CD4-positive, alpha-beta T cell (primary cell): Measurements from ENCODE around the gene IFTAP. TPM values are rescaled to one million over a fixed set of nuclear protein-coding genes. Genes with fewer than 3 reads are reported as not detected.

Experiments
- ATAC-seq: fragments of 200-7000 bp; cut with Tn5 transposase; one replicate; pipeline ENCODE4 v1.10.0; 2022; ENCODE audit warnings: mild to moderate bottlenecking; ENCODE audit not compliant: poor library complexity
- CTCF ChIA-PET: fragments of 350-600 bp; sonication (Branson Sonifier 250); formaldehyde crosslinking; loops from one replicate; lab custom pipeline; 2021; ENCODE audit warnings: antibody characterized with exemption, inconsistent platforms; lab: Charles Lee
- POLR2A ChIA-PET: fragments of 350-600 bp; sonication (Branson Sonifier 250); formaldehyde crosslinking; loops from one replicate; lab custom pipeline; 2021; ENCODE audit warnings: antibody characterized with exemption, inconsistent platforms; lab: Charles Lee
- DNase-seq, 14 experiments: peaks; one replicate each; pipeline ENCODE4 v3.0.0-alpha.2; 2013 to 2020; ENCODE audit warnings: mixed read lengths in 2 of 14
- H3K27ac ChIP-seq, 2 donors: one replicate each; pipeline versions ENCODE4 v1.5.1 to v1.7.0; 2013; ENCODE audit warnings: low read length in 2 of 2, low read depth in 1 of 2, mild to moderate bottlenecking in 1 of 2
- H3K27me3 ChIP-seq, 2 experiments: 1 replicate in 1 of 2; 2 replicates in 1 of 2; pipeline versions ENCODE4 v1.6.1 to v1.7.0; 2013; ENCODE audit warnings: low read length in 2 of 2, control low read depth in 1 of 2, mild to moderate bottlenecking in 1 of 2, moderate library complexity in 1 of 2; ENCODE audit not compliant: insufficient read depth in 2 of 2, control insufficient read depth in 1 of 2
- H3K36me3 ChIP-seq: one replicate; pipeline ENCODE4 v1.6.1; 2013; ENCODE audit warnings: low read length, control low read depth; ENCODE audit not compliant: insufficient read depth
- H3K4me1 ChIP-seq: one replicate; pipeline ENCODE4 v1.6.1; 2013; ENCODE audit warnings: low read length, control low read depth; ENCODE audit not compliant: insufficient read depth
- H3K4me3 ChIP-seq: one replicate; pipeline ENCODE4 v1.5.1; 2013; ENCODE audit warnings: mild to moderate bottlenecking, low read length, moderate library complexity
- H3K9me3 ChIP-seq, 2 experiments: 1 replicate in 1 of 2; 2 replicates in 1 of 2; pipeline versions ENCODE4 v1.6.1 to v1.7.0; 2013; ENCODE audit warnings: low read length in 2 of 2, mild to moderate bottlenecking in 2 of 2, control low read depth in 1 of 2, moderate library complexity in 1 of 2; ENCODE audit not compliant: control insufficient read depth in 1 of 2, insufficient read depth in 1 of 2
- H3K27ac Mint-ChIP-seq: one replicate; pipeline ENCODE4 v1.8.0; 2020; ENCODE audit warnings: mixed read lengths
- H3K27me3 Mint-ChIP-seq: one replicate; pipeline ENCODE4 v1.8.0; 2021; ENCODE audit warnings: mixed read lengths
- H3K36me3 Mint-ChIP-seq: one replicate; pipeline ENCODE4 v1.8.0; 2021; ENCODE audit warnings: low read depth, mixed read lengths
- H3K4me1 Mint-ChIP-seq: one replicate; pipeline ENCODE4 v1.8.0; 2021; ENCODE audit warnings: low read depth, mixed read lengths
- H3K4me3 Mint-ChIP-seq: one replicate; pipeline ENCODE4 v1.8.0; 2020; ENCODE audit warnings: mild to moderate bottlenecking, mixed read lengths
- H3K9me3 Mint-ChIP-seq: one replicate; pipeline ENCODE4 v1.8.0; 2020; ENCODE audit warnings: mixed read lengths
- intact Hi-C, 2 experiments: fragments of 100-400 bp; cut with DNase I in 1 of 2; cut with micrococcal nuclease in 1 of 2; formaldehyde crosslinking; loops; one replicate each; pipeline versions ENCODE4 v1.15.1 to v1.9.0; 2023 to 2025; cut with DNase I, micrococcal nuclease
- total RNA-seq, 174 experiments: library from RNA in 2 of 174; stranded (reverse) in 2 of 174; gene quantifications; one replicate each; pipeline ENCODE4 v1.2.3 and lab custom pipeline; 2021 to 2026
- TF ChIP-seq, protein P1 (sequence below): fragments of 200-600 bp; IDR thresholded peaks from one replicate; pipeline ENCODE4 v1.8.0; 2022; ENCODE audit warnings: antibody characterized with exemption, mild to moderate bottlenecking

Gene IFTAP
- total RNA-seq, 2 experiments from 2014 or later = 1.7 to 1.9 TPM

DNA sequence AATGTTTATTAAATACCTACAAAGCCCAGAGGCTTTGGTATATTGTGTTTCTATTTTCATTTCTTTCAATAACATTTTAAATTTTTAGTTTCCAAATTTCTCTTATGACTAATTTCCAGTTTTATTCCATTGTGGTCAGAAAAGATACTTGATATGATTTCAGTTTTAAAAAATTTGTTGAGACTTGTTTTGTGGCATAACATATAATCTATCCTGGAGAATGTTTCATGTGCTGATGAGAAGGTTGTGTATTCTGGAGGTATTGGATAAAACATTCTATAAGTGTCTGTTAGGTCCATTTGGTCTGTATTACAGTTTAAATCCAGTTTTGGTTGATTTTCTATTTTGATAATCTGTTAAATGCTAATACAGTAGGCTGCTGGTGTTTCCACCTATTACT lies 36.3 kb upstream of the IFTAP start:
- no peaks in the 10 kb centered on the region for H3K36me3 ChIP-seq
- no peak overlapping the region for H3K27ac Mint-ChIP-seq
- no peaks in the 10 kb centered on the region for H3K9me3 ChIP-seq
- no peak overlapping the region for H3K4me3 ChIP-seq
- intact Hi-C loops = no loop called here
- no peaks in the 10 kb centered on the region for H3K27me3 ChIP-seq
- no peak for DNase-seq
- H3K27me3 Mint-ChIP-seq = peaks cover 4% of the 10 kb centered on the region
- TF ChIP-seq, protein P1, sequence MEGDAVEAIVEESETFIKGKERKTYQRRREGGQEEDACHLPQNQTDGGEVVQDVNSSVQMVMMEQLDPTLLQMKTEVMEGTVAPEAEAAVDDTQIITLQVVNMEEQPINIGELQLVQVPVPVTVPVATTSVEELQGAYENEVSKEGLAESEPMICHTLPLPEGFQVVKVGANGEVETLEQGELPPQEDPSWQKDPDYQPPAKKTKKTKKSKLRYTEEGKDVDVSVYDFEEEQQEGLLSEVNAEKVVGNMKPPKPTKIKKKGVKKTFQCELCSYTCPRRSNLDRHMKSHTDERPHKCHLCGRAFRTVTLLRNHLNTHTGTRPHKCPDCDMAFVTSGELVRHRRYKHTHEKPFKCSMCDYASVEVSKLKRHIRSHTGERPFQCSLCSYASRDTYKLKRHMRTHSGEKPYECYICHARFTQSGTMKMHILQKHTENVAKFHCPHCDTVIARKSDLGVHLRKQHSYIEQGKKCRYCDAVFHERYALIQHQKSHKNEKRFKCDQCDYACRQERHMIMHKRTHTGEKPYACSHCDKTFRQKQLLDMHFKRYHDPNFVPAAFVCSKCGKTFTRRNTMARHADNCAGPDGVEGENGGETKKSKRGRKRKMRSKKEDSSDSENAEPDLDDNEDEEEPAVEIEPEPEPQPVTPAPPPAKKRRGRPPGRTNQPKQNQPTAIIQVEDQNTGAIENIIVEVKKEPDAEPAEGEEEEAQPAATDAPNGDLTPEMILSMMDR = no peak
- CTCF ChIA-PET = no interaction called here
- H3K4me1 Mint-ChIP-seq = peaks cover 10% of the 10 kb centered on the region
- H3K9me3 Mint-ChIP-seq = peaks cover 2% of the 10 kb centered on the region
- no peak overlapping the region for H3K27ac ChIP-seq
- POLR2A ChIA-PET = no interaction called here
- no peak for ATAC-seq
- H3K4me1 ChIP-seq = peaks cover 4% of the 10 kb centered on the region
- no peak overlapping the region for H3K4me3 Mint-ChIP-seq
- H3K36me3 Mint-ChIP-seq = no peaks in the 10 kb centered on the region

DNA sequence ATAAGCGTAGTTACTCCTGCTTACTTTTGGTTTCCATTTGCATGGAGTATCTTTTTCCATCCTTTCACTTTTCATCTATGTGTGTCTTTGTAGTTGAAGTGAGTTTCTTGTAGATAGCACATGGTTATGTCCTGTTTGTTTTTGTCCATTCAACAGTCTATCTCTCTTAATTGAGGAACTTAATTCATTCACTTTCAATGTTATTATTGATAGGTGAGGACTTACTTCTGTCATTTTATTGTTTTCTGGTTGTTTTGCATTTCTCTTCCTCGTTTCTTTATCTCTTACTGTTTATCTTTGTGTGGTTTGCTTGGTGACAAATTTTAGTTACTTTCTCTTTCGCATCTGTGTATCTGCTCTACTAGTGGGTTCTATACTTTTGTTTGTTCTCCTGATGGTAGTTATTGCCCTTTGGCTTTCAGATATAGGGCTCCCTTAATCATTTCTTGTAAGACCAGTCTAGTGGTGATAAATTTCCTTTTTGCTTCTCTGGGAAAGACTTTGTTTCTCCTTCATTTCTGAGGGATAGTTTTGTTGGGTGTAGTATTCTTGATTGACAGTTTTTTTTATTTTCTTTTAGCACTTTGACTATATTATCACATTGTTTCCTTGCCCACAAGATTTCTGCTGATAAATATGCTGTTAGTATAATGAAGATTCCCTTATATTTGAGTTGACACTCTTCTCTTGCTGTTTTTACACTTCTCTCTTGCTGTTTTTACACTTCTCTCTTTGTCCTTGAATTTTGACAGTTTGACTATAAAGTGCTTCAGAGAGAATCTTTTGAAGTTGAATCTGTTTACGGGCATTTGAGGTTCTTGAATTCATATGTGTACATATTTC lies 35.5 kb upstream of the IFTAP start:
- CTCF ChIA-PET = no interaction called here
- TF ChIP-seq, protein P1 = no peak
- H3K4me3 ChIP-seq = peak overlapping the region; percentile 26
- H3K36me3 Mint-ChIP-seq = no peaks in the 10 kb centered on the region
- POLR2A ChIA-PET = no interaction called here
- peak overlapping the region; percentile 3 for H3K4me3 Mint-ChIP-seq
- H3K4me1 Mint-ChIP-seq = peaks cover 10% of the 10 kb centered on the region
- peaks cover 4% of the 10 kb centered on the region for H3K4me1 ChIP-seq
- peaks cover 2% of the 10 kb centered on the region for H3K9me3 Mint-ChIP-seq
- H3K27me3 Mint-ChIP-seq = peaks cover 4% of the 10 kb centered on the region
- DNase-seq = peak in 3 of 14 experiments; percentile 19 to 72 (median 22)
- no peaks in the 10 kb centered on the region for H3K27me3 ChIP-seq
- H3K27ac Mint-ChIP-seq = peak overlapping the region; percentile 35
- no peak for ATAC-seq
- H3K36me3 ChIP-seq = no peaks in the 10 kb centered on the region
- intact Hi-C loops = no loop called here
- no peaks in the 10 kb centered on the region for H3K9me3 ChIP-seq
- H3K27ac ChIP-seq = no peak overlapping the region

DNA sequence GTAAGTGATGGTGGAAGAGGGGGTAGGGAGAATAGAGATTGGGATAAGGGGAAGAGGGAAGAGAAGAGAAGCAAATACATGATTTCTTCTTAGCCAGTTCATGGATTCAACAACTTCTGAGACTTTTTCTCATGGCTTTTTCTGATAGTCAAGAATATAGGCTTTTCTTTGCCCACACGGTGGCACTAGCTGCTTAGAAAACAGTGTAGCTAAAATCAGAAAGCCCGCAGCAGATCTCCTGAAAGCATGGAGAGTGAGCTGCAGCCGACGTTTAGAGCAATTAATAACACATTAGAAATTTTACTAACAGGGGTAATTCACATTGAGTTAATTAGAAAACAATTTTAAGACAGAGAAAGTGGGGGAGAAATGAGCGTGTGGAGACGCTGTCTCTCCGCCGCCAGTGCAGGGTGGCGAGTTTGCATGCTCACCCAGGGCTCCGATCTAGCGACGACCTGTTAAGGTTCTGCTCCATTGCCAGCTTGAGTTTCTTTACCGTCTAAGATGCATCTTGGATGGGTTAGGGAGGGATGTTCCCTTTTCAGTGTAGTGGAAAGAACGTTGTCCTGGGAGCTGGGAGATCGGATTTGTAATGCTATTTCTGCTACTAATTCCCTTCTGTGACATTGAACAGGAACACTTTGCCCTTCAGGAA lies 29.8 kb upstream of the IFTAP start:
- ChIA-PET POLR2A (no interaction called here), CTCF (interaction anchor here (1.0 to 2.2 kb wide), 2 partner anchors 178 to 183 kb away, joined by 3 to 14 read pairs; no protein-coding TSS in a partner anchor)
- H3K36me3 Mint-ChIP-seq = no peaks in the 10 kb centered on the region
- H3K36me3 ChIP-seq = no peaks in the 10 kb centered on the region
- H3K27ac Mint-ChIP-seq = no peak overlapping the region
- H3K4me1 ChIP-seq = peaks cover 10% of the 10 kb centered on the region
- TF ChIP-seq, protein P1 = peak; percentile 72
- H3K4me1 Mint-ChIP-seq = no peaks in the 10 kb centered on the region
- no peaks in the 10 kb centered on the region for H3K9me3 Mint-ChIP-seq
- peaks cover 9 to 11% of the 10 kb centered on the region in 2 experiments for H3K27me3 ChIP-seq
- H3K27ac ChIP-seq = no peak overlapping the region
- H3K4me3 Mint-ChIP-seq = peak overlapping the region; percentile 76
- peak overlapping the region; percentile 32 for H3K4me3 ChIP-seq
- intact Hi-C loops = loop anchor here in 1 of 2 experiments (5.0 kb wide), 1 partner anchor 108 kb away; no protein-coding TSS in a partner anchor
- peaks cover 42% of the 10 kb centered on the region for H3K27me3 Mint-ChIP-seq
- H3K9me3 ChIP-seq = no peaks in the 10 kb centered on the region
- ATAC-seq (peak; percentile 34), DNase-seq (peak in 12 of 14 experiments; percentile 3 to 69 (median 22))
